ENCODE results near the gene PLN.

Gene PLN

DNA sequence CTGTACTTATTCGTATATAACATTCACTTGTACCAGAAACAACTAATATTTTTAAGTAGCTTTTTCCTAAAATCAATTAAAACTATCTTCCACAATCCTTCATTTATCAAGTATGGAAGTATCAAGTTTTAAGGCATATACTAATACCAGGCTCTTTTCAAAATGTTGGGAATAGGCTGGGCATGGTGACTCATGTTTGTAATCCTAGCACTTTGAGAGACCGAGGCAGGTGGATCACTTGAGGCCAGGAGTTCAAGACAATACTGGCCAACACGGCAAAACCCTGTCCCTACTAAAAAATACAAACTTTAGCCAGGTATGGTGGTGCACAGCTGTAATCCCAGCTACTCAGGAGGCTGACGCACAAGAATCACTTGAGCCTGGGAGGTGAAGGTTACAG is 25.7 kb upstream of the PLN start:
- DNase-seq (ENCODE audit: low read depth) = no peak
- TF ChIP-seq, protein P1, sequence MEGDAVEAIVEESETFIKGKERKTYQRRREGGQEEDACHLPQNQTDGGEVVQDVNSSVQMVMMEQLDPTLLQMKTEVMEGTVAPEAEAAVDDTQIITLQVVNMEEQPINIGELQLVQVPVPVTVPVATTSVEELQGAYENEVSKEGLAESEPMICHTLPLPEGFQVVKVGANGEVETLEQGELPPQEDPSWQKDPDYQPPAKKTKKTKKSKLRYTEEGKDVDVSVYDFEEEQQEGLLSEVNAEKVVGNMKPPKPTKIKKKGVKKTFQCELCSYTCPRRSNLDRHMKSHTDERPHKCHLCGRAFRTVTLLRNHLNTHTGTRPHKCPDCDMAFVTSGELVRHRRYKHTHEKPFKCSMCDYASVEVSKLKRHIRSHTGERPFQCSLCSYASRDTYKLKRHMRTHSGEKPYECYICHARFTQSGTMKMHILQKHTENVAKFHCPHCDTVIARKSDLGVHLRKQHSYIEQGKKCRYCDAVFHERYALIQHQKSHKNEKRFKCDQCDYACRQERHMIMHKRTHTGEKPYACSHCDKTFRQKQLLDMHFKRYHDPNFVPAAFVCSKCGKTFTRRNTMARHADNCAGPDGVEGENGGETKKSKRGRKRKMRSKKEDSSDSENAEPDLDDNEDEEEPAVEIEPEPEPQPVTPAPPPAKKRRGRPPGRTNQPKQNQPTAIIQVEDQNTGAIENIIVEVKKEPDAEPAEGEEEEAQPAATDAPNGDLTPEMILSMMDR (IDR thresholded peaks at IDR 0.05; ENCODE audit: control insufficient read depth, insufficient read depth, low read depth, low read length, missing control alignments) = no peak
- H3K4me3 ChIP-seq (ENCODE audit: control insufficient read depth, low read depth, low read length) = no peak overlapping the region

DNA sequence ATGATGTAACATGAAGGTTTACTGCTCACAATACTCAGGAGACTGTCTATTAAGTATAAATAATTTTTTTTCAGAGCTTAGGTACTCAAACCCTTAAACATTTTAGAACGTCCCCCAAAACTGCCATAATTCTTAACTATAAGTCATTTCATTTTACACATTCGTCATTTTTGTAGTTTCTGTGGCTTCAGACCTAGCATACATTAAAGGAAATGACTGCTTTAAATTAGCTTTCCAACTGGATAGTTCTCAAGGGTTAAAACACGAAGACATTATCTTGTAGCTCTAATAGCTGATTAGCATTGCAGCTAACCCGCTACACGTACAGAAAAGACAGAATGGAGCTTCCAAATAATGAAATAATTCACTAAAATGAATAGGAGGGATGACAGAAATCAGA is 24.9 kb upstream of the PLN start:
- TF ChIP-seq, protein P1 (IDR thresholded peaks at IDR 0.05; ENCODE audit: control insufficient read depth, insufficient read depth, low read depth, low read length, missing control alignments) = no peak
- DNase-seq (ENCODE audit: low read depth) = no peak
- H3K4me3 ChIP-seq (ENCODE audit: control insufficient read depth, low read depth, low read length) = no peak overlapping the region

DNA sequence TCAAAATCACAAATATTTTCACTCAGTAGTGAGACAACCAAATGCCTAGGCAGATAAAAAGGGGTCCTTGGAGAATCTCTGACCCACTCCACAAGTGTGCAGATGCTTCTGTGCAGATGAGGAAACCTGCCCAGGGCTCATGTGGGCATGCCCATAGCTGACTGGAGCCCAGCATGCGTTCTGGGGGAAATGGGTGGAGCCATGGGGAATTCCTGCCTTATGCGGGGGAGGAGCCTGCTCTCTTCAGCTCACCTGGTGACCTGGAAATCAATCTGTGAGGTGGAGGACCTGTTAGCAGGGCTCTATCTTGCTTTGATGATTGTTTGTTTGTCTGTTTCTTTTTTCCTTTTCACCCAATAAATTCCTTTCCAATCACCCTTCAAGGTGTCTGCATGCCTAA is 23.4 kb upstream of the PLN start:
- TF ChIP-seq, protein P1 (IDR thresholded peaks at IDR 0.05; ENCODE audit: control insufficient read depth, insufficient read depth, low read depth, low read length, missing control alignments) = no peak
- DNase-seq (ENCODE audit: low read depth) = no peak
- H3K4me3 ChIP-seq (ENCODE audit: control insufficient read depth, low read depth, low read length) = no peak overlapping the region

DNA sequence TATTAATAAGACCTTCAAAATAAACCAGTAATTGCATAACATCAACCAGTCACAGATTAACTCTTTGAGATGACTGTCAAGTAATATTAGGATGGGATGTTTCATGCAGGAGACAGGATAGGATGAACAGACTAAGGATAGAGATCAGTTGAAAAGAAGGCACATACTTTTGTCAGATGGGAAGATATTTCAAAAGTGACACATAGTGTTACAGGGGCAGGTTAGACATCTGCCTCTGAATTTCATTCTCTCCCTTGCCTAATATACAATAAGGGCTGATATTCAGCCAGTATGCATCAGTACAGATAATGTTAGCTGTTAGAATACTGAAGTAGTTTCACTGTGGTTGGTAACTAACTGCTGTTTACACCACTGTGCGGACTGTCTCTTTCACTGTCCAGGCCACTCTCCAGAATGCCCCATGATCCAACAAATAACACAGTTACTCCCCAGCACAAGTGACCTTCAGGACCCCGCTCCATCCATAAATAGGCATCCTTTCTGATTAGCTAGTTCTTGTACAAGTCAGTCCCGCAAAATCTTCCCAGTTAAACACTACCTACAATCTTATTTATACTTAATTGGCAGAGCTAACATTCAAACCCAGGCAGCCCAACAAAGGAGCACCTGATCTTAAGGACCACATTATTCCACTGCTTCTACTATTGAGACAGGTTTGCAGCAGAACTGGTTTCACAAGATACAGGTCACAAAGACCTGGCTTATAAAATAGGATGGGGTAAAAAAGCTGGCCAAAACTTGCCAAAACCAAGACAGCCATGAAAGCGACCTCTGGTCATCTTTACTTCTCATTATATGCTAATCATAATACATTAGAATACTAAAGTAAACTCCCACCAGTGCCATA is 21.9 kb upstream of the PLN start:
- TF ChIP-seq, protein P1 (IDR thresholded peaks at IDR 0.05; ENCODE audit: control insufficient read depth, insufficient read depth, low read depth, low read length, missing control alignments) = no peak
- DNase-seq (ENCODE audit: low read depth) = no peak

DNA sequence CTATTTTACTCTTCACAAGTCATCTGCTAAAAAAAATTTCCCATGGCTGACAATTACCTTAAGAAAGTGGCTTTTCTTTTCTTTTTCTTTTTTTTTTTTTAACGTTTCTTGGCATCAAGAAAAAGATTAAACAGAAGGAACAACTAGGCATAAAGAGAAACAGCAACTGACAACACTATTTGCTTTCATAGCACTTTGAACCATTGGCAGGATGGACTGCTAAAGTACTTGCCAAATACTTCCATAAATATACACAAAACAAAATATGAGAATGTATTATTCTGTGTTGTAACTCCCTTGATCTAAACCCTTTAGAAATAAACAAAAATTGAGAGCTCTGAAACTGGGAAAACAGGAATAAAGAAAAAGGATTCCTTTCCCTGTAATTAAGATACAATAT is 20.0 kb upstream of the PLN start:
- DNase-seq (ENCODE audit: low read depth) = no peak
- TF ChIP-seq, protein P1 (IDR thresholded peaks at IDR 0.05; ENCODE audit: control insufficient read depth, insufficient read depth, low read depth, low read length, missing control alignments) = no peak
- no peak overlapping the region for H3K4me3 ChIP-seq (ENCODE audit: control insufficient read depth, low read depth, low read length)

More for the DNA sequence above, 21.9 kb upstream of the PLN start:
- no peak overlapping the region for H3K4me3 ChIP-seq (ENCODE audit: control insufficient read depth, low read depth, low read length)

DNA sequence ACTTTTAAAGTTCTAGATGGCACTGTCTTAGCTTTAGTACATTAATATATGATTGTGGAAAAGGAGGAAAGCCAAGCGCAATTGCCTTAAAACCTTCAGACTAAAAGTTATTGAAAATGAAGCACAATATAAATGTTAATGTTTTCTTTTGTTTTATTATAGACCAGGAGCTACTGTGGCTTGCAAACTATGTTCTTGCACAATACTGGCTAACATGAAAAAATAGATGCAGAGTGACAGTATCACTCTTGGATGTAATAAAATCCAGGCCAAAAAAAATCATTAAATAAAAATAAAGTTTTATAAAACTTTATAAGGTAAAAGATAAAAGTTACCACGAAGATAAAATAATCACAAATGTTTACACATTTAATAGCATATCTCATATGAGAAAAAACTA is 18.3 kb upstream of the PLN start:
- H3K4me3 ChIP-seq (ENCODE audit: control insufficient read depth, low read depth, low read length) = no peak overlapping the region
- TF ChIP-seq, protein P1 (IDR thresholded peaks at IDR 0.05; ENCODE audit: control insufficient read depth, insufficient read depth, low read depth, low read length, missing control alignments) = no peak
- no peak for DNase-seq (ENCODE audit: low read depth)
